ENCODE results near the gene VPS51.

Gene VPS51

GRCh38 chr11:65128182-65129145 lies 32.5 kb downstream of the VPS51 start:
- WGBS (ENCODE audit: insufficient coverage, insufficient read length), result no CpG with 5 or more reads among the region's 15 CpGs
- peaks cover 49% of the 10 kb centered on the region for H3K36me3 ChIP-seq (ENCODE audit: control insufficient read depth, insufficient read depth, low read length)

GRCh38 chr11:65129649-65130441 lies 33.8 kb downstream of the VPS51 start:
- Histone ChIP-seq H3K4me3 (ENCODE audit: low read length) (no peak overlapping the region), H3K27me3 (ENCODE audit: control insufficient read depth, insufficient read depth, low read length) (no peaks in the 10 kb centered on the region), H3K36me3 (ENCODE audit: control insufficient read depth, insufficient read depth, low read length) (peaks cover 47% of the 10 kb centered on the region), H3K27ac (ENCODE audit: low read length) (no peak overlapping the region), H3K4me1 (ENCODE audit: control insufficient read depth, insufficient read depth, low read length) (peaks cover 2% of the 10 kb centered on the region; the same call in 1 of the 2 replicates), H3K9me3 (ENCODE audit: control insufficient read depth, insufficient read depth, low read length) (no peaks in the 10 kb centered on the region)
- no CpG with 5 or more reads among the region's 13 CpGs for WGBS (ENCODE audit: insufficient coverage, insufficient read length)
- DNase-seq (ENCODE audit: low read depth, low spot score), result no peak

More at GRCh38 chr11:65128182-65129145, 32.5 kb downstream of the VPS51 start:
- H3K4me3 ChIP-seq (ENCODE audit: low read length), result no peak overlapping the region
- no peak for DNase-seq (ENCODE audit: low read depth, low spot score)
- H3K27me3 ChIP-seq (ENCODE audit: control insufficient read depth, insufficient read depth, low read length), result no peaks in the 10 kb centered on the region
- peaks cover 2% of the 10 kb centered on the region; the same call in 1 of the 2 replicates for H3K4me1 ChIP-seq (ENCODE audit: control insufficient read depth, insufficient read depth, low read length)
- H3K9me3 ChIP-seq (ENCODE audit: control insufficient read depth, insufficient read depth, low read length), result no peaks in the 10 kb centered on the region
- no peak overlapping the region for H3K27ac ChIP-seq (ENCODE audit: low read length)

GRCh38 chr11:65130631-65131416 lies 34.8 kb downstream of the VPS51 start:
- peaks cover 37% of the 10 kb centered on the region for H3K36me3 ChIP-seq (ENCODE audit: control insufficient read depth, insufficient read depth, low read length)
- no peaks in the 10 kb centered on the region for H3K9me3 ChIP-seq (ENCODE audit: control insufficient read depth, insufficient read depth, low read length)
- H3K27ac ChIP-seq (ENCODE audit: low read length), result no peak overlapping the region
- no peaks in the 10 kb centered on the region for H3K27me3 ChIP-seq (ENCODE audit: control insufficient read depth, insufficient read depth, low read length)
- no peak for DNase-seq (ENCODE audit: low read depth, low spot score)
- no peak overlapping the region for H3K4me3 ChIP-seq (ENCODE audit: low read length)
- H3K4me1 ChIP-seq (ENCODE audit: control insufficient read depth, insufficient read depth, low read length), result peaks cover 2% of the 10 kb centered on the region; the same call in 1 of the 2 replicates
- no CpG with 5 or more reads among the region's 19 CpGs for WGBS (ENCODE audit: insufficient coverage, insufficient read length)

- no peak for DNase-seq (ENCODE audit: low read depth, low spot score)
- H3K27ac ChIP-seq (ENCODE audit: low read length), result no peak overlapping the region
- peaks cover 34% of the 10 kb centered on the region for H3K36me3 ChIP-seq (ENCODE audit: control insufficient read depth, insufficient read depth, low read length)
- no peak overlapping the region for H3K4me3 ChIP-seq (ENCODE audit: low read length)
- WGBS (ENCODE audit: insufficient coverage, insufficient read length), result no CpG with 5 or more reads among the region's 3 CpGs
- no peaks in the 10 kb centered on the region for H3K27me3 ChIP-seq (ENCODE audit: control insufficient read depth, insufficient read depth, low read length)
- peaks cover 2% of the 10 kb centered on the region; the same call in 1 of the 2 replicates for H3K4me1 ChIP-seq (ENCODE audit: control insufficient read depth, insufficient read depth, low read length)
- H3K9me3 ChIP-seq (ENCODE audit: control insufficient read depth, insufficient read depth, low read length), result no peaks in the 10 kb centered on the region
Observed at GRCh38 chr11:65131417-65131776, 35.4 kb downstream of the VPS51 start.

- Histone ChIP-seq H3K4me1 (ENCODE audit: control insufficient read depth, insufficient read depth, low read length) (peaks cover 2% of the 10 kb centered on the region; the same call in 1 of the 2 replicates), H3K36me3 (ENCODE audit: control insufficient read depth, insufficient read depth, low read length) (peaks cover 30% of the 10 kb centered on the region), H3K27me3 (ENCODE audit: control insufficient read depth, insufficient read depth, low read length) (no peaks in the 10 kb centered on the region), H3K27ac (ENCODE audit: low read length) (no peak overlapping the region), H3K9me3 (ENCODE audit: control insufficient read depth, insufficient read depth, low read length) (no peaks in the 10 kb centered on the region), H3K4me3 (ENCODE audit: low read length) (no peak overlapping the region)
- DNase-seq (ENCODE audit: low read depth, low spot score), result no peak
- no CpG with 5 or more reads among the region's 6 CpGs for WGBS (ENCODE audit: insufficient coverage, insufficient read length)
Observed at GRCh38 chr11:65131895-65132237, 35.9 kb downstream of the VPS51 start.

GRCh38 chr11:65132238-65132987 lies 36.4 kb downstream of the VPS51 start:
- no peaks in the 10 kb centered on the region for H3K27me3 ChIP-seq (ENCODE audit: control insufficient read depth, insufficient read depth, low read length)
- peaks cover 28% of the 10 kb centered on the region for H3K36me3 ChIP-seq (ENCODE audit: control insufficient read depth, insufficient read depth, low read length)
- DNase-seq (ENCODE audit: low read depth, low spot score), result no peak
- H3K4me3 ChIP-seq (ENCODE audit: low read length), result no peak overlapping the region
- no CpG with 5 or more reads among the region's 10 CpGs for WGBS (ENCODE audit: insufficient coverage, insufficient read length)
- H3K4me1 ChIP-seq (ENCODE audit: control insufficient read depth, insufficient read depth, low read length), result peaks cover 2% of the 10 kb centered on the region; the same call in 1 of the 2 replicates
- H3K9me3 ChIP-seq (ENCODE audit: control insufficient read depth, insufficient read depth, low read length), result no peaks in the 10 kb centered on the region
- no peak overlapping the region for H3K27ac ChIP-seq (ENCODE audit: low read length)

- WGBS (ENCODE audit: insufficient coverage, insufficient read length), result no CpG with 5 or more reads among the region's 18 CpGs
- peak overlapping the region; percentile 90; the same call in 1 of the 2 replicates for H3K4me3 ChIP-seq (ENCODE audit: low read length)
- no peak for DNase-seq (ENCODE audit: low read depth, low spot score)
- H3K27me3 ChIP-seq (ENCODE audit: control insufficient read depth, insufficient read depth, low read length), result no peaks in the 10 kb centered on the region
- no peaks in the 10 kb centered on the region for H3K9me3 ChIP-seq (ENCODE audit: control insufficient read depth, insufficient read depth, low read length)
- H3K4me1 ChIP-seq (ENCODE audit: control insufficient read depth, insufficient read depth, low read length), result peaks cover 2% of the 10 kb centered on the region; the same call in 1 of the 2 replicates
- H3K36me3 ChIP-seq (ENCODE audit: control insufficient read depth, insufficient read depth, low read length), result peaks cover 21% of the 10 kb centered on the region
- no peak overlapping the region for H3K27ac ChIP-seq (ENCODE audit: low read length)
Observed at GRCh38 chr11:65132988-65133700, 37.1 kb downstream of the VPS51 start.

- H3K27ac ChIP-seq (ENCODE audit: low read length), result no peak overlapping the region
- H3K36me3 ChIP-seq (ENCODE audit: control insufficient read depth, insufficient read depth, low read length), result peaks cover 19% of the 10 kb centered on the region
- H3K4me3 ChIP-seq (ENCODE audit: low read length), result peak overlapping the region; percentile 90
- no peaks in the 10 kb centered on the region for H3K27me3 ChIP-seq (ENCODE audit: control insufficient read depth, insufficient read depth, low read length)
- H3K4me1 ChIP-seq (ENCODE audit: control insufficient read depth, insufficient read depth, low read length), result peaks cover 2% of the 10 kb centered on the region; the same call in 1 of the 2 replicates
- DNase-seq (ENCODE audit: low read depth, low spot score), result no peak
- H3K9me3 ChIP-seq (ENCODE audit: control insufficient read depth, insufficient read depth, low read length), result no peaks in the 10 kb centered on the region
- WGBS (ENCODE audit: insufficient coverage, insufficient read length), result no CpG with 5 or more reads among the region's 20 CpGs
Observed at GRCh38 chr11:65133724-65134123, 37.7 kb downstream of the VPS51 start.

- Histone ChIP-seq H3K4me1 (ENCODE audit: control insufficient read depth, insufficient read depth, low read length) (peaks cover 2% of the 10 kb centered on the region; the same call in 1 of the 2 replicates), H3K36me3 (ENCODE audit: control insufficient read depth, insufficient read depth, low read length) (peaks cover 19% of the 10 kb centered on the region), H3K4me3 (ENCODE audit: low read length) (peak within 1 kb of the TSS; percentile 90), H3K27ac (ENCODE audit: low read length) (no peak within 1 kb of the TSS), H3K9me3 (ENCODE audit: control insufficient read depth, insufficient read depth, low read length) (no peaks in the 10 kb centered on the region), H3K27me3 (ENCODE audit: control insufficient read depth, insufficient read depth, low read length) (no peaks in the 10 kb centered on the region)
- DNase-seq (ENCODE audit: low read depth, low spot score), result no peak
- no CpG with 5 or more reads among the region's 60 CpGs for WGBS (ENCODE audit: insufficient coverage, insufficient read length)
Observed at GRCh38 chr11:65134240-65134951, 38.4 kb downstream of the VPS51 start, which contains the start of gene SYVN1. SYVN1 (minus strand) TSS chr11:65134519; CDS start chr11:65133601, 918 bp downstream.

Measured in iPS DF 6.9 (cell line).